ENCODE data around the gene LYRM9.
"Not testable (repeated sequence)": the region's sequence is repeated elsewhere in the genome, so short reads cannot be mapped to it uniquely, and the experiment has no call there.

LYRM9 gene

DNA sequence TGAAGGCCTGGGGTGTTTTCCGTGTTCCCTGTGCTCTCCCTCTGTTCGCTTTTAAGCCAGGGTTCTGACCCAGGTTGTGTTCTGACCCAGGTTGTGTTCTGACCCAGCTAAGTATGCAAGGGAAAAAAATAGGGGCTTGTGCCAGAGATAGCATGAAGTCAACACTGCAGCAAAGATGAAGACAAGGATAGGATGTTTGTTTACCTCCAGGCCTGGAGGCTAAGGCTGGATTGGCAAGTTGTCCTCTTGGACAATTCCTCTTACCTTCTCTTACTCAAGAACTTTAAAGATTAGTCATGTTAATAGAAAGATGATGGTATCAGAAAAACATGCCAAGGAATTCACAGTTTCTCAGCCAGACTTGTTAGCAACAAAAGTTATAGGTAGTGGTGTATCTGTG lies 19.4 kb downstream of the LYRM9 start:
- no peak for DNase-seq (ENCODE audit: low read depth in 3 of 3)

DNA sequence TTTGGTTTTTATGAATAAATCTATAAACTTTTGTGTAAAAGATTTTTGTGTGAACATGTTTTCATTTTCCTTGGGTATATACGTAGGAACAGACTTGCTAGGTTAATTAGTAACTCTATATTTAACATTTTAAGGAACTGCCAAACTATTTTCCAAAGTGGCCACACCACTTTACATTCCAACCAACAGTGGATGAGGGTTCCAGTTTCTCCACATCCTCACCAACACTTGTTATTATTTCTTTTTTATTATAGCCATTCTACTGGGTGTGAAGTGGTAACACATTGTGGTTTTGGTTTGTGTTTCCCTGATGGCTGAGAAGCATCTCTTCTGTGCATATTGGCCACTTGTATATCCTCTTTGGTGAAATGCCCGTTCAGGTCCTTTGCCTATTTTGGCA lies 20.0 kb downstream of the LYRM9 start:
- DNase-seq (ENCODE audit: low read depth in 3 of 3), result no peak

DNA sequence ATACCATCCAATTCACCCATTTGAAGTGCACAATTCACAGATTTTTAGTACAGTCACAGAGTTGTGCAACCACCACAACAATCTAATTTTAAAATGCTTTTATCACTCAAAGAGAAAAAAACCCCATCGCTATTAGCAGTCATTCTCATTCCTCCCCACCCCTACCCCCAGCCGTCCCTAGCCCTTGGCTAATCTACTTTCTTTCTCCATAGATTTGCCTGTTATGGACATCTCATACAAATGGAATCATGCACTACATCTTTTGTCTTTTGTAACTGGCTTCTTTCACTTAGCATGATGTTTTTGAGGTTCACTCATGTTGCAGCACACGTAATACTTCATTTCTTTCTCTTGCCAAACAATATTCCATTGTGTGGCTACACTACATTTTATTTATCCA lies 20.4 kb downstream of the LYRM9 start:
- DNase-seq (ENCODE audit: low read depth in 3 of 3), result no peak

DNA sequence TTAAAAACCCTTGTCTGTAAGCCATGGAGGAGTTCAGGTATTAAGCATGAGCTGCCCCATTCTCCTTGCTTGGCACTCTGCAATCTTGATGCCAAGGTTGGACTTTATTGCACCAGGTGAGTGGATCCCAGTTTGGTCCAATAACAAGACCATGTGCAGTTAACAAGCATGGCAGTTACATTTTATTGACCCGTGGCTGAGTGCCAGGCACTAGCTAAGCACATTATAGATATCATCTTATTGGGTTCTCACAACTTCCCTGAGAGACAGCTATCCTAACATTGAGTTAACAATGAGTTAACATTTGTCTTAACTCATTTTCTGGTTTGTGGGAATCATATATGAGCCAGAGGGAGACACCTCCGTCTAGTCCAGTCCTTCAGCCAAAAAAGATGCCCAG lies 21.8 kb downstream of the LYRM9 start:
- DNase-seq (ENCODE audit: low read depth in 3 of 3), result no peak

DNA sequence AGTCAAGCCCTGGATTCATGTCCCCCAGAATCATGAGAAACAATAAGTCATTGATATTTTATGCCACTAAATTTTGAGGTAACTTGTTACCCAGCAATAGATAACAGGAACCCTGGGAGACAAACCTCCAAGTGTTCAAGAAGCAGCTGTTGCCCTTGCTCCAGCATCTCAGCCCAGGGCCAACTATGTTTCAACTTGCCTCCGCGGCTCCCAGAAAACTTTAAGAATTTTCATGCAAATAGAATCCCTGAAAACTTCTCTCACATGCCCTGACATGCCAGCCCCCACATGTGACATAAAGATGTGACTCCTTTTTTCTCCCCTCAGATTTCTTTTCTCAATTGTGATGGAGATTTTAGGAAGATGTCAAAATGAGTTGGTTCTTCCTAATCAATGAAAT lies 22.8 kb downstream of the LYRM9 start:
- DNase-seq (ENCODE audit: low read depth in 3 of 3), result no peak

DNA sequence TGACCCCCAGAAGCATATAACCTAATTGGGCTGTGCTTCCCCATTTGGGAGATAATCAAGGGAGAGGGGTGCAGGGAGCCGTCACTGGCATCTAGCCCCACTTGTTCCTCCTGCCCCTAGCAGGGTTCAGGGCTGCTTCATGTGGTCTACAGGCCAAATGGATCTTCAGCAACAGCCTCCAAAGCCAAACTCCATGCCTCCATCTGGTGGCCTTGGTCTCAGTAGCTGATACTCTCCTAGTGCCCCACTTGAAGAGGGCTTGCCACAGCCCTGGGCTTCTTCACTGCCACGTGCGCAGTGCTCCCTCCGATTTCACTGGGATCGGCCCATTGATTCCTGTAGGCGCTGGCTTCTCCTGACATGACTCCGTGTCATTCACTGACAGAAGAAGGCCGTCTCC lies 24.6 kb downstream of the LYRM9 start:
- DNase-seq (ENCODE audit: low read depth in 3 of 3), result no peak

DNA sequence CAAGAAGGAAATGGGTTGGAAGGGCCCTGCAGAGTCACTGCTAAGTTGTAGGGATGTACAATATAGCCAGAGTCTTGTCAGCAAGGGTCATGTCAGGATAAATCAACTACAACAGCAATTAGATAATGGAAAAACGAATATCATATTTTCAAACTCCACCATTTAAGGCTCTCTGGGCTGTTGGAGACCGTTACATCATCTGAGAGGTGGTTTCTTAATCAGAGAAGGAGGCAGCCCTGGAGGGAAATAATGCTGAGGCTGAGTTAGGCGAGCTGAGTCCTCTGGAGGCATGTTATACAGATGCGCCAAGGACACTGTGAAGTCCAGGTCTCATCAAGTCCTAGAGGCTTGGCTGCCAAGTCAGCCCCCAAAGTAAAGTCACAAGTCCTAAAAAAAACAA lies 30.3 kb downstream of the LYRM9 start:
- DNase-seq (ENCODE audit: low read depth in 3 of 3), result no peak

DNA sequence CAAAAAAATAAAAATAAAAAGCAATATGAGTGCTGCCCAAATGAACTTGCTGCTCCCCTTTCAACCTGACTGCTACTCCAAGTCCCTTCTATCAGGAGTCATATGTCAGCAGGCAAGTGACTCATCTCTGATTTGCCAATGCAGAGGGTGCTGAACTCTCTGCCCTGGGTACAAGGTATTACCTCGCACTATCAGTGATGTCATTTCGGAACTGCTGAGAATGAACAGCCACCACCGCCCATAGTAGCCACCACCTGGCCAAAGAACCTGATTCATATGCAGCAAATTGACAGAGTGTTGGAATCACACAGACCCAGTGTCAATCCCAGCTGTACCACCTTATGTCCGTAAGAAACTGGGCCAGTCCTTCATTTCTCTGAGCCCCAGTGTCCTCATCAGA lies 31.2 kb downstream of the LYRM9 start:
- no peak for DNase-seq (ENCODE audit: low read depth in 3 of 3)

DNA sequence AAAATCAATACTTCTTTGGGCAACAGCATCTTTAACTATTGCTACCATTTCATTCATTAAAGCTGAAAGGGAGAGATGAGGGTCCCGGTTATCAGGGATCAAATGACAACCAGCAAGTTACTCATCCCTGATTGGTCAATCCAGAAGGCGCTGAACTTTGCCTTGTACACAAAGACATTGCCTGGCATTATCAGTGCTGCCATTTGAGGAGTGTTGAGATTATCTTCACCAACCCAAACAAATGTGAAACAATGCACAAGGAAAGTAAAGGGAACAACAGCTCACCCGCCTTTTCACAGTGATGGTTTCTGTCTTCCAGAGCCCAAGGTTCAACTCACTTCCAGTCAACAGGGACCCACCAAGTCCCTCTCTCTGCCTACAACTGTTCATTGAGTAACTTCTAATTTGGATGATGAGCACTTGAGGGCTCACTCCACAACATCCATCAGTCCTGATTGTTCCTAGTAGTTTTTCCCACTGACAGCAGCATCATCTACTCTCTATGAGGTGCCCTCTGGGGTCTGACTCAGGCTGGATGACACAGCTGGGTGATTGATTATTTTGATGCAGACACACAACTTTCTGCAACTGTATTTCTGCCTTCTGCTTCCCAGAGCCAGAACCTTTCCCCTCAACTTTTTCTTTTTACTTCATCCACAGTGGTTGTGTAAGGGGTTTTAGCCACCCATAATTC lies 32.0 kb downstream of the LYRM9 start:
- DNase-seq (ENCODE audit: low read depth in 3 of 3), result no peak

DNA sequence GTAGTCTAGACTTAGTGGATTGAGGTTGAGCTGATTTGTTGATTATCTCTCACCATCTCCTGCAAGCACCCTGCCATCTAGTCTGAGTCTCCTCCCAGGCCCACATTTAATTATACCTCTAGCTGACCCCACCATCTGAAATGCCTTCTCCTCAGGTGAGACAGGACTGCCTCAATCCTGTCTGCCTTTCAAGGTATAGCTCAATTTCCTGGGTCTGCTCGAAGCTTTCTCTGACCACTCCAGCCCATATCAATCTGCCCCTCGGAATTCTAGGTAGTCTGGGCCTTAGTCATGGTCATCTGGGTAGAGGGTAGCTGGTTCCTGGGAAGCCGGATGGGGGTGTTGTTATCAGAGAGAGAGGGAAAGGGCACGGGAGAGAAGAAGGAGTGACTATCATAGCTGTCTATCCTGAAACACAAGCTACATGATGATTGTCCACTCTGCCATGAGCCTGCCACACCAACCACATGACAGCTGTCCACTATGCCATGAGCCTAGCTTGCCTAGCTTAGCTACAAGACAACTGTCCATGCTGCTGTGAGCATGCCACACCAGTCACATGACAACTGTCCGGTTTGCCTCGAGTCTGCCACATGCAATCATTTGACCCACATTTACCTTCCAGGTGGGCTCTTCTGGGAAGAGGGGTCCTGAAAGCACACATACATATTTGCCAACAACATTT lies 34.4 kb downstream of the LYRM9 start:
- no peak for DNase-seq (ENCODE audit: low read depth in 3 of 3)

DNA sequence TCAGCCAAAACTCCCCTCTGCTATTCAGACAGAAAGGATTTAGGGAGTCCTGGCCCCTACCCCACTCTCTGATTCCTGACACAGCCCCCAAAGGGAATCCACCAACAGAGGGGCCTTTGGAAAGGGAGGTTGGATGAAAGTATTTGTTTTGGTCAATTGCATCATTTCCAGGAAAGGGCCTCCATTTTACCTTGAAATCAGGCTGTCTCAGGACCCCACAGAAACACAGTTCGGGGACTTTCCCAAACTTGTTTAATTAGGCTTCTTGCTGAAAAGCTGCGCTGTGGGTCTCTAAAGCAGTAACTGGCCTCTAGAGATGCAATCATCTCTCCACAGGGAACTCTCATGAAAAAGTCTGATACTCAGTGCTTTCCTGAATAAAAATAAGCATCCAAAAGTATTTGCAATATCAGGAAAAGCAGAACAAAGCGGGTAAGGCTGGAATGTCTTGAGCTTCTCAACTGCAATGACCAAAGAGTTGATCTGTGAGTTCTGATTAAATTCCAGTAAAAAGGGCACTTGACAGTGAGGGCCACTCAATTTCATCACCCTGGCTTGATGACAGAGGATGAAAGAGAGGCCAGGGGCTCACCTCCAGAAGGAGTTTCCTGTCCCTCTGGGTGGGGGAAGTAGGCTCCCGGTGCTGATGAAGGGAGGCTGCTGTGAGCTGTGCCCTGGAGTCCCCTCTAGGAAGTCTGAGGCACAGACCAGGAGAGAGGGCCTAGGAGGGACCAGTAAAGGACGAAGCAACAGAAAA lies 36.3 kb downstream of the LYRM9 start:
- DNase-seq (ENCODE audit: low read depth in 3 of 3), result no peak

DNA sequence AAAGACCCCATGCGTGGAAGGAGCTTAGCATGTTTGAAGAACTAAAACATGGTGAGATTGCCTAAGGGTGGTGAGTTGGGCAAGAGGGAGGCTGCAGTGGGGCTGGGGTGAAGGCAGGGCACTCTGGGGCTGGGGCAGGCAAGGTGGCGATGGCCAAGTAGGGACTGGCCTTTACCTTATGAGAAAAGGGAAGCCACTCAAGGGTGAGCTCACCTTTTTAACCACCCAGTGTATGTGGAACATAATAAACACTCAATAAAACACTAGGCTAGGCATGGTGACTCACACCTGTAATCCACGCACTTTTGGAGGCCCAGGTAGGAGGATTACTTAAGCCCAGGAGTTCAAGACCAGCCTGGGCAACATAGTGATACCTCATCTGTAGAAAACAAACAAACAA lies 37.7 kb downstream of the LYRM9 start:
- DNase-seq (ENCODE audit: low read depth in 3 of 3), result no peak

DNA sequence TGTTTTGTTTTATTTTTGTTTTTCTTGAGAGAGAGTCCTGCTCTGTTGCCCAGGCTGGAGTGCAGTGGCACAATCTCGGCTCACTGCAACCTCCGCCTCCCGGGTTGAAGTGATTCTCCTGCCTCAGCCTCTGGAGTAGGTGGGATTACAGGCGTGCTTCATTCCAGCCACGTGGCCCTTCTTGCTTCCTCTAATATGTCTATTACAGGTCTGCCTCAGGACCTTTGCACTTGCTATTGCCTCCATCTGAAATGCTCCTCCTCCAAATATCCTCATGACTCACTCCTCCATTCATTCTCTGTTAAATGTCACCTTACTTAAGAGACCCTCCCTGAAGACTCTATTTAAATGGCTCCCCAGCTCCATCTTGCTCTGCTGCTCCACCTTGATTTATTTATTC lies 39.0 kb downstream of the LYRM9 start:
- no peak for DNase-seq (ENCODE audit: low read depth in 3 of 3)

DNA sequence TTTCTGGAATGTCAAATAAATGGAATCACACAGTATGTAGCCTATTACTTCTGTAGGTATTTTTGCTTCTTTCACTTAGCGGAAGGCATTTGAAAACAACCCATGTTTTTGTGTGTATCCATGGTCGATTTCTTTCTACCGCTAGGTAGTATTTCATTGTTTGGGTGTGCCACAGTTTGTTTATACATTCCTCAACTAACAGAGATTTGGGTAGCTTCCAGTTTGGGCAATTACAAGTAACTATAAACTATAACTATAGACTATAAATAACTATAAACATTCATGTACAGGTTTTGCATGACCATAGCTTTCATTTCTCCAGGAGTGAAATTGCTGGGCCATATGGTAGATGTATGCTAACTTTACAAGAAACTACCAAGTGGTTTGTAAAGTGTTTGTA lies 40.1 kb downstream of the LYRM9 start:
- DNase-seq (ENCODE audit: low read depth in 3 of 3), result no peak

DNA sequence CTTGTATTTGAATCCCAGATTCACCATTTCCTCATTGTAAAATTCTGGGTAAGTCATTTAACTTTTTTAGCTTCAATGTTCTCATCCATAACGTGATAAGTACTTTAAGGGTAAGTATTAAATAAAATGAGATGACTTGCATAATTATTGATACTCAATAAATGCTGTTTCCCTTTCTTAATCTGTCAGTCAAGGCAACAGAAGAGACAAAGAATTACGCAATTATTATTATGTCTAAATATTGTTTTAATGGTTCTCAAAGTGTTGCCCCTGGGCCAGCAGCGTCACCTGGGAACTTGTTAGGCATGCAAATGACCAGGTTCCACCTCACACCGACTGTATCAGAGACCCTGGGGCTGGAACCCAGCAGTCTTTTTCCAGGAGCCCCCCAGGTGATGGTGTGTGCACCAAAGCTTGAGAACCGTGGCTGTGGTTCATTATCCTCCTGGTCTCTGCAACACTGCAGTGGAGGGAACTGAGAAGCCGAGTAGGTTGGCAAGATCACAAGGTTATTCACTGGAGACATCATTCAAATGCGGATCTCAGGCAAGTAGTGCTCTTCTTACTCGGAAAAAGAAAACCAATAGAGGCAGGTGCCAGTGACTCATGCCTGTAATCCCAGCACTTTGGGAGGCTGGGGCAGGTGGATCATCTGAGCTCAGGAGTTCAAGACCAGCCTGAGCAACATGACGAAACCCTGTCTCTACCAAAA lies 43.5 kb downstream of the LYRM9 start:
- no peak for DNase-seq (ENCODE audit: low read depth in 3 of 3)

DNA sequence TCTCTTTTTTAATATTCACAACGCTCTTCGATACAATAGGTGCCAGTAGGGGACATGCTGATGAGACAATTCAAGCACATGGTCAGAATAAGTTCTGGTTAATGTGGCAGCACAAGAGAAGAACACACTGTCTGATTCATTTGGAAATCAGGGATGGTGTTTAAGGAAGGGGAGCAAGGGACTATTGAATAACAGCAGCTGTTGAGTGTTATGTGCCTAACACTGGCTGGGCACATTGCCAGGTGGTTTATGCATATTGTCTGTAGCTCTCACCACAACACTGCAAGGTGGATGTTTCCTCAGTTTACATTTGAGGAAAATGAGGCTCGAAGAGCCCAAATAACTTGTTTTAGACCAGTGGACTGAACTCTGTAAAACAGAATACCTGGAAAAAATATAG lies 44.2 kb downstream of the LYRM9 start:
- DNase-seq (ENCODE audit: low read depth in 3 of 3), result no peak

DNA sequence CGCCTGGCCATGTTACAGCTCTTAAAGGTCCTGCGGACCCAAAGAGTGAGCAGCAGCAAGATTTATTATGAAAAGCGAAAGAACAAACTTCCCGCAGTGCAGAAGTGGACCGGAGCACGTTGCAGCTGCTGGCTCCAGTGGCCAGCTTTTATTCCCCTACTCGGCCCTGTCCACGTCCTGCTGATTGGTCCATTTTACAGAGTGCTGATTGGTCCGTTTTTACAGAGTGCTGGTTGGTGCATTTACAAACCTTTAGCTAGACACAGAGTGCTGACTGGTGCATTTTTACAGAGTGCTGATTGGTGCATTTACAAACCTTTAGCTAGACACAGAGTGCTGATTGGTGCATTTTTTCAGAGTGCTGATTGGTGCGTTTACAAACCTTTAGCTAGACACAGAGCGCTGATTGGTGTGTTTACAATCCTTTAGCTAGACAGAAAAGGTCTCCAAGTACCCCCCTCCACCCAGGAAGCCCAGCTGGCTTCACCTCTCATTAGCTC lies 46.3 kb downstream of the LYRM9 start:
- not testable (repeated sequence) for DNase-seq (ENCODE audit: low read depth in 3 of 3)

DNA sequence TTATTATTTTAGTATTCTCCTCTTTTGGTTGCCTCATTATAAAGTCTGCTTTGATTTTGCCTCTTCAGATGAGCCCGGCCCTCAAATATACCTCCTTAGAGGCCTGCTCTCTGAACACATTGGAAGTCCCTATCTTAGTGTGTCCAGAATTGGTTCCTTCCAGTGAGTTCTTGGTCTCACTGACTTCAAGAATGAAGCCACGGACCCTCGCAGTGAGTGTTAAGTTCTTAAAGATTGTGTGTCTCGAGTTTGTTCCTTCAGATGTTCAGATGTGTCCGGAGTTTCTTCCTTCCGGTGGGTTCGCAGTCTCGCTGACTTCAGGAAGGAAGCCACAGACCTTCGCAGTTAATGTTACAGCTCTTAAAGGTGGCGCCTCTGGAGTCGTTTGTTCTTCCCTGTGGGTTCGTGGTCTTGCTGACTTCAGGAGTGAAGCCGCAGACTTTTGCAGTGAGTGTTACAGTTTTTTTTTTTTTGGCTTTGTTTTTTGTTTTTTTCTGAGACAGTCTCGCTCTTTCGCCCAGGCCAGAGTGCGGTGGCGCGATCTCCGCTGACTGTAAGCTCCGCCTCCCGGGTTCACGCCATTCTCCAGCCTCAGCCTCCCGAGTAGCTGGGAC lies 47.0 kb downstream of the LYRM9 start:
- DNase-seq (ENCODE audit: low read depth in 3 of 3), result no peak

DNA sequence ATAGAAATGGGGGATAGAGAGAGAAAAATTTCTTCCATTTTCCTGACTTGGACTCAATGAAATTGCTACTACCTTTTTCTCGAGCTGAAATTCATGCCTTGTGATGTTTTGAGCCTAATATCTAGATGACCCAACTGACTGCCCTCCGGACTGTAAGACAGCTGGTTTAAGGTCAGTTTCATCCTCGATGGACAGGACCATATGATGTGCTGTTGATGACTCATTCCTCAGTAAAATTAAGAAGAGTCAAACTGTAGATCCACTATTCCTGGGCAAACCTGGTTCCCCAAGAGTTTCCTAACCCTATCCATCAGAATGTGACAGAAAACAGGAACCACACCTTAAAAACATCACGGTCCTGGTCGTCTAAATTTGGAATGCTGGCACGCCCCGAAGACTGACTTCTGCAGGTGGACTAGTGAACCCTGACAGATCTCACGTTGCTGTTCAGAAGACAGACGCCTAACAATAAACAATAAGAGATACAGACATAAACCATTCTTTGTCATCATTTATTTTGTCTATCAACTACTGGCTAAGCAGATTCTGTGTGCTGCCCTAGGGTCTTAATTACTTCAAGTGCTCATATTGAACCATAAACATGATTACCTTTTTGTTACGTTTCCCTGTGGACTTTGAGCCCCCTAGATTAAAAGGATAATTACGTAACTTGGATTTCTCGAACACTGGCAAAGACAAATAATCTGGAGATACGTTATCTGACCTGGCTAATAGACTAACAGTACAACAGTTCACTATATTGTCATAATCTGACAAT lies 47.7 kb downstream of the LYRM9 start:
- DNase-seq (ENCODE audit: low read depth in 3 of 3), result no peak

DNA sequence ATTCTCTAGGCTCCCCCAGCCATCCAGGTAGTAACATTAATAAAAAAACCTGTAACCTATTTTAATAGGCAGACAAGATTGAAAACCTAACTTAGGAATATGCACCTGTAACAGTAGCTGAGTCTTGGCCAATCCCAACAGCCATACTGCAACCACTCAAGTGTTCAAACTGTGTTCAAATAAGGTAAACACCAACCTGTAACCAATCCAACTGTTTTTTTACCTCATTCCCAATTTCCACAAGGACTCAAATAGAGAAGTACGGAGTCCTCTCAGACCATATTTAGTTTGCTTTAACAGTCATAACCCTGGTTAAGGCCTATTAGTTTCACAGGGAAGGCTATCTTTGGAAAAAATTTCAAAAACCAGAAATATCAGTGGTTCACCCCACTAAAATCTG lies 52.5 kb downstream of the LYRM9 start:
- DNase-seq (ENCODE audit: low read depth in 3 of 3), result no peak

DNA sequence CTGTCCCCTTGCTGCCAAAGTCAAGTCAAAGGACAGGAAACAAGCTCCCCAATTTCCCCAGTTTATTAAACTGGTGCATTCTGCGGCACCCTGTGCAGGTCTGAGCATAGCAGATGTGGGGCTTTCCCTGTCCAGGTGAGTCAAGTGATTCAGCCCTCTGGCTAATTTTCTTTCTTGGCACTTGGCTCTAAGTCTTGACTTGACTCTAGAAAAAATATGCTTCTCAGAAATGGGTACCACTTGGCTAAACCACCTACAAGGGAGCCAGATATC lies 52.8 kb downstream of the LYRM9 start:
- not testable (repeated sequence) for DNase-seq (ENCODE audit: low read depth in 3 of 3)

Measured in stimulated activated CD4-positive, alpha-beta T cell treated with anti-CD3 and anti-CD28 coated beads, TNF-alpha, amount 100 ng/mL, for 4 hours (primary cell).